Measurements from ENCODE around the gene SH2B3. TPM values are rescaled to one million over a fixed set of nuclear protein-coding genes. Genes with fewer than 3 reads are reported as not detected.
A peak's percentile ranks its signal among the peaks of the same experiment; 100 is the strongest.

SH2B3 gene
- total and polyA plus RNA-seq, 2 of the 13 experiments (the other 11 are each of a cell fraction or from before 2014, with no cell fraction given) = 6.8 to 6.9 TPM

DNA sequence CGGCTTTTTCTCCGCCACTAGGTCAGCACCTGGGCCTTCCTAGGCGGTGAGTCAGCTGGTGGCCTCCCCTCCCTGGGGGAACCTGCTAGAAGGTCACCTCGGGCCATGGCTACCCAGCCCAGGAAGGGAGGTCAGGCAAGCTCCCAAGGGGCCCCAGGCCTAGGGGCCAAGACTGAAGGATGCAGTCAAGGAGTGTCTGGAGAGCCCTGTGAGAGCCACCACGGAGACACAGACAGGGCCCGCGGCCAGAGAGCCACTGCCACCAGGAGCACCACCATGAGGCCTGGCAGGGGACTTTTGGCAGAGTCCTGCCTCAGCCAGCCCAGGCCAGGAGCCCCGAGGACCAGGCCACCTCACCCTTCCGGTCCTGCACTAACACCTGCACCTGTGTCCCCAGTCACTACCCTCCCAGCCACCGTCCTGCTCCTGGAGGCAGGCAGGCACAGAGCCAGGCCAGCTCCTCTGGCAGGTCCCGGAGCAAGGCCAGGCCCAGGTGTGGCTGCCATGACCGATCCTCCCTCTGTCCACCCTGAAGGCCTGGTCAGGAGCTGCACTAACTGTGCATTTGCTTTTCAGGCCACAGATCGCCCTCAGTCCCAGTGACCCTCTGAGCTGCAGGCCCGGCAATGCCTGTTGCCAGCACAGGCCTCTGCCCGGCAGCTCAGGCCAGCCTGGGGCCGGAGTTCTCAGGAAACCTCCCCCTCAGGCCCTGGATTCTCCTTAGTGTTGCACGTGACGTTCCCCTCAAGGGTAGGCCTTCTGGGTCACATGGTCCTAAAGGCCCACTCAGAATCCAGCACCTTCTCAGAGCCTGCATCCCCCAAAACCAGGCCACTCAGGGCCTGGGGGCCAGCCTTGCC is 43.8 kb upstream of the SH2B3 start (continued):
- TF ChIP-seq, protein P1, sequence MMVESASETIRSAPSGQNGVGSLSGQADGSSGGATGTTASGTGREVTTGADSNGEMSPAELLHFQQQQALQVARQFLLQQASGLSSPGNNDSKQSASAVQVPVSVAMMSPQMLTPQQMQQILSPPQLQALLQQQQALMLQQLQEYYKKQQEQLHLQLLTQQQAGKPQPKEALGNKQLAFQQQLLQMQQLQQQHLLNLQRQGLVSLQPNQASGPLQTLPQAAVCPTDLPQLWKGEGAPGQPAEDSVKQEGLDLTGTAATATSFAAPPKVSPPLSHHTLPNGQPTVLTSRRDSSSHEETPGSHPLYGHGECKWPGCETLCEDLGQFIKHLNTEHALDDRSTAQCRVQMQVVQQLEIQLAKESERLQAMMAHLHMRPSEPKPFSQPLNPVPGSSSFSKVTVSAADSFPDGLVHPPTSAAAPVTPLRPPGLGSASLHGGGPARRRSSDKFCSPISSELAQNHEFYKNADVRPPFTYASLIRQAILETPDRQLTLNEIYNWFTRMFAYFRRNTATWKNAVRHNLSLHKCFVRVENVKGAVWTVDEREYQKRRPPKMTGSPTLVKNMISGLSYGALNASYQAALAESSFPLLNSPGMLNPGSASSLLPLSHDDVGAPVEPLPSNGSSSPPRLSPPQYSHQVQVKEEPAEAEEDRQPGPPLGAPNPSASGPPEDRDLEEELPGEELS (CRISPR knock-in tag; IDR thresholded peaks at IDR 0.05) = no peak
- no peak for TF ChIP-seq HOXA5 (CRISPR knock-in tag; IDR thresholded peaks at IDR 0.05)
- TF ChIP-seq ZFX (CRISPR knock-in tag; IDR thresholded peaks at IDR 0.05; ENCODE audit: low read depth) = peak; percentile 50
- TF ChIP-seq, protein P2, sequence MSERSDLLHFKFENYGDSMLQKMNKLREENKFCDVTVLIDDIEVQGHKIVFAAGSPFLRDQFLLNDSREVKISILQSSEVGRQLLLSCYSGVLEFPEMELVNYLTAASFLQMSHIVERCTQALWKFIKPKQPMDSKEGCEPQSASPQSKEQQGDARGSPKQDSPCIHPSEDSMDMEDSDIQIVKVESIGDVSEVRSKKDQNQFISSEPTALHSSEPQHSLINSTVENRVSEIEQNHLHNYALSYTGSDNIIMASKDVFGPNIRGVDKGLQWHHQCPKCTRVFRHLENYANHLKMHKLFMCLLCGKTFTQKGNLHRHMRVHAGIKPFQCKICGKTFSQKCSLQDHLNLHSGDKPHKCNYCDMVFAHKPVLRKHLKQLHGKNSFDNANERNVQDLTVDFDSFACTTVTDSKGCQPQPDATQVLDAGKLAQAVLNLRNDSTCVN (CRISPR knock-in tag; IDR thresholded peaks at IDR 0.05; ENCODE audit: borderline replicate concordance) = no peak; the same call in 1 of the 2 replicates
- peak; percentile 56; the same call in 1 of the 2 replicates for TF ChIP-seq FOSL1 (CRISPR knock-in tag; IDR thresholded peaks at IDR 0.05; ENCODE audit: borderline replicate concordance)
- TF ChIP-seq NKX3-1 (CRISPR knock-in tag; IDR thresholded peaks at IDR 0.05) = no peak
- TF ChIP-seq ZNF746 (CRISPR knock-in tag; IDR thresholded peaks at IDR 0.05) = no peak
- TF ChIP-seq PAX8 (CRISPR knock-in tag; IDR thresholded peaks at IDR 0.05; ENCODE audit: borderline replicate concordance) = no peak
- peak; percentile 87; the same call in 1 of the 2 replicates for TF ChIP-seq TFAP4 (IDR thresholded peaks at IDR 0.05; ENCODE audit: borderline replicate concordance, low read depth)
- TF ChIP-seq PAXIP1 (CRISPR knock-in tag; conservative IDR thresholded peaks at IDR 0.05) = peak; percentile 38; the same call in 1 of the 2 replicates
- TF ChIP-seq ZNF775 (CRISPR knock-in tag; IDR thresholded peaks at IDR 0.05; ENCODE audit: borderline replicate concordance) = no peak
- TF ChIP-seq, protein P3, sequence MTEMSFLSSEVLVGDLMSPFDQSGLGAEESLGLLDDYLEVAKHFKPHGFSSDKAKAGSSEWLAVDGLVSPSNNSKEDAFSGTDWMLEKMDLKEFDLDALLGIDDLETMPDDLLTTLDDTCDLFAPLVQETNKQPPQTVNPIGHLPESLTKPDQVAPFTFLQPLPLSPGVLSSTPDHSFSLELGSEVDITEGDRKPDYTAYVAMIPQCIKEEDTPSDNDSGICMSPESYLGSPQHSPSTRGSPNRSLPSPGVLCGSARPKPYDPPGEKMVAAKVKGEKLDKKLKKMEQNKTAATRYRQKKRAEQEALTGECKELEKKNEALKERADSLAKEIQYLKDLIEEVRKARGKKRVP (CRISPR knock-in tag; IDR thresholded peaks at IDR 0.05) = no peak
- TF ChIP-seq MYPOP (CRISPR knock-in tag; IDR thresholded peaks at IDR 0.05) = 0 out of 2 replicates have a peak, but pooled peaks have one; percentile 22
- no peak for TF ChIP-seq GLI4 (CRISPR knock-in tag; IDR thresholded peaks at IDR 0.05; ENCODE audit: borderline replicate concordance)
- no peak for TF ChIP-seq TRIM24 (CRISPR knock-in tag; IDR thresholded peaks at IDR 0.05)
- peak; percentile 30; the same call in 1 of the 2 replicates for TF ChIP-seq RBFOX2 (IDR thresholded peaks at IDR 0.05; ENCODE audit: low read depth, low read length)

Measured in HepG2 (cell line).